ENCODE data around the gene CCDC89.

Gene CCDC89

DNA sequence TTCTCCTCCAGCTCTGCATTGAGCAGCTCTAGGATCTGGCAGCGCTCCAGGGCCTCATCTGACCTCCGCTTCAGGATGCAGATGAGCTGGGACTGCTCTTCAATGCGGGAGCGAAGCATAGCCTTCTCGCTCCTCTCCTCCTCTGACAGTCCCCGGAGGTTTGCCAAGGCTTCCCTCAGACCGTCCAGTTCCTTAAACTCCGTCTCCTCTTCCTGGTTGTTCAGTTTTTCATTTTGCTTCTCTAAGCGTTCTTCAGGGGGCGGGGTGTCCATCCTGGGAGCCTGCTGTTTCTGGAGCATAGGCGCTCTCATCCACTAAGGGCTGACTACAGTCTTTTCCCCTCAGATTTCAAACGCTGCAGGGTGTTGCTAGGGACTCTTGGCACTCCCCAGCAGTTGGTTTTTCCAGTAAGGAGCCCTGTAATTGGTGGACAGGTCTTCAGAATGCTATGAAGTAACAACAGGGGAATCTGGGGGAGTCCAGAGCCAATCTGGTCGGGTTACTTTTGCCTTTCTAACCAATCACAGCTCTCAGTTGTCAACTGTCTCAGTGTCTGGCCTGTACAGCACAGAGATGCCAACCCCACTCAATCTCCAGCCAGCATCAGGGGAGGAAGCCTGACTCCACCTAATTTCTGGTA lies at the start of gene CCDC89:
TSS of gene CCDC89 (minus strand) at position 376 of the 640 bp plus-strand sequence. CDS start at position 311, 65 bp downstream.
- ChIA-PET POLR2A (interaction anchor here (0.9 kb wide), 1 partner anchor 38 kb away, joined by 3 read pairs; the partner anchor contains the start of gene TMEM126A), CTCF (interaction anchor here (1.0 to 3.0 kb wide), 2 partner anchors 10 to 17 kb away, joined by 3 to 15 read pairs; no protein-coding TSS in a partner anchor)
- DNase-seq (ENCODE audit: extremely low spot score): no peak
- TF ChIP-seq, protein P1, sequence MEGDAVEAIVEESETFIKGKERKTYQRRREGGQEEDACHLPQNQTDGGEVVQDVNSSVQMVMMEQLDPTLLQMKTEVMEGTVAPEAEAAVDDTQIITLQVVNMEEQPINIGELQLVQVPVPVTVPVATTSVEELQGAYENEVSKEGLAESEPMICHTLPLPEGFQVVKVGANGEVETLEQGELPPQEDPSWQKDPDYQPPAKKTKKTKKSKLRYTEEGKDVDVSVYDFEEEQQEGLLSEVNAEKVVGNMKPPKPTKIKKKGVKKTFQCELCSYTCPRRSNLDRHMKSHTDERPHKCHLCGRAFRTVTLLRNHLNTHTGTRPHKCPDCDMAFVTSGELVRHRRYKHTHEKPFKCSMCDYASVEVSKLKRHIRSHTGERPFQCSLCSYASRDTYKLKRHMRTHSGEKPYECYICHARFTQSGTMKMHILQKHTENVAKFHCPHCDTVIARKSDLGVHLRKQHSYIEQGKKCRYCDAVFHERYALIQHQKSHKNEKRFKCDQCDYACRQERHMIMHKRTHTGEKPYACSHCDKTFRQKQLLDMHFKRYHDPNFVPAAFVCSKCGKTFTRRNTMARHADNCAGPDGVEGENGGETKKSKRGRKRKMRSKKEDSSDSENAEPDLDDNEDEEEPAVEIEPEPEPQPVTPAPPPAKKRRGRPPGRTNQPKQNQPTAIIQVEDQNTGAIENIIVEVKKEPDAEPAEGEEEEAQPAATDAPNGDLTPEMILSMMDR (IDR thresholded peaks at IDR 0.05; ENCODE audit: control extremely low read depth, extremely low read depth, low read depth, missing control alignments): no peak

DNA sequence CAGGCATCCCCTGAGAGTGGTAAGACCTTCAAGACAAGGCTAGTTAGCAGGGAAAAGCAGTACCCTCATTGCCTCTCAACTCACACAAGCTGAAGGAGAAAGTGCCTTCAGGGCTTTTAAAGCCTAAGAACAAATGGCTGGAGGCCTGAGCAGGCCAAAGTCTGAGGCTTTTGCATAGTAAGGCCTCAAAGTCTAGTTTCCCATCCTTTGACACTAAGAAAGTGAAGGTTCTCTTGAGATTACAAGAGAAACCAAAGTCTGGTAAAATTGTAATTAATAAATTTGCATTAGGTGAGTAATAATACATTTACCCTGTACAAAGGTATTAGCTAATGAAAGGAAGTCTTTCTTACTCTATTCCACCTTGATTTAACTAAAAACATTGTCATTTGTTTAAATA lies 47.0 kb upstream of the CCDC89 start:
- ChIA-PET POLR2A (no interaction called here), CTCF (no interaction called here)
- TF ChIP-seq, protein P1 (IDR thresholded peaks at IDR 0.05; ENCODE audit: control extremely low read depth, extremely low read depth, low read depth, missing control alignments): no peak
- no peak for DNase-seq (ENCODE audit: extremely low spot score)

GRCh38 chr11:85726381-85726780 lies 40.4 kb upstream of the CCDC89 start:
- no peak for DNase-seq (ENCODE audit: extremely low spot score)
- ChIA-PET POLR2A (no interaction called here), CTCF (no interaction called here)
- TF ChIP-seq, protein P1 (IDR thresholded peaks at IDR 0.05; ENCODE audit: control extremely low read depth, extremely low read depth, low read depth, missing control alignments): no peak

DNA sequence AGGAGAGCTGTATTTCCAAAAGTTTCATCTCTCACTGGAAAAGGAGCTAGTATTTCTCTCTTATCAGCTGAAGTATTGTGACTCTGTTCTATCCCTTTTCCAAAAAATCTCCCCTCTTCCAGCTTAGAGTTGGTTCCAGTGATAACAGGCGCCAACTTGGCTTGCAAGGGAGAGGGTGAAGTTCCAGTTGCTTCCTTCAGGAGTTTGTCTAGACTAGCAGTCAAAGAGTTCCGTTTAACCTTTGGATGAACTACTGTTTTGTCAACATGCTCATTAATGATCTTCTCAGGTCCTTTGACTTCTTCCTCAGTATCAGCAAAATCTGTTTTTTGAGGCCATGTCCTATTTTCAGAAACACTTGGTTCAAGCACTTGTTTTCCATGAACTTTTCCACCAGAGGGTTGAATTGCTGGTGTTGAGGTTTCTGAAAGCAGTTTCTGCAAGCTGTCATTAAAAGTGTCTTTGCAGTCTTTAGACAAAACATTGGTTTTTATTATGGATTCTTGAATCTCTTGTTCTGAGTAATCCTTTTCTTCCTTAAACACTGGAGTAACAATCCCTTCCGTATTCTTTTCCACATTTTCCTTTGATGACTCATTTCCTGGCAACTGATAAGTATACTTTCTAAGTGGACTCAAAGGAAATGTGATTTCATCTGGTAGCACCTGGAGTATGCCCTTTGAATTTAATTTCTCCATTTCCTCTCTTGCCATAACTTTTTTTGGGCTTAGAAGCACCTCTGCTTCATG lies 39.7 kb upstream of the CCDC89 start:
- no peak for DNase-seq (ENCODE audit: extremely low spot score)
- POLR2A ChIA-PET: no interaction called here
- TF ChIP-seq, protein P1 (IDR thresholded peaks at IDR 0.05; ENCODE audit: control extremely low read depth, extremely low read depth, low read depth, missing control alignments): no peak
- CTCF ChIA-PET: interaction anchor here (0.9 to 1.1 kb wide), 2 partner anchors 13 to 26 kb away, joined by 3 read pairs; no protein-coding TSS in a partner anchor

GRCh38 chr11:85724748-85725465 lies 38.9 kb upstream of the CCDC89 start:
- no peak for DNase-seq (ENCODE audit: extremely low spot score)
- CTCF ChIA-PET: interaction anchor here (0.9 to 1.1 kb wide), 2 partner anchors 13 to 25 kb away, joined by 3 read pairs; no protein-coding TSS in a partner anchor
- POLR2A ChIA-PET: no interaction called here
- TF ChIP-seq, protein P1 (IDR thresholded peaks at IDR 0.05; ENCODE audit: control extremely low read depth, extremely low read depth, low read depth, missing control alignments): no peak

DNA sequence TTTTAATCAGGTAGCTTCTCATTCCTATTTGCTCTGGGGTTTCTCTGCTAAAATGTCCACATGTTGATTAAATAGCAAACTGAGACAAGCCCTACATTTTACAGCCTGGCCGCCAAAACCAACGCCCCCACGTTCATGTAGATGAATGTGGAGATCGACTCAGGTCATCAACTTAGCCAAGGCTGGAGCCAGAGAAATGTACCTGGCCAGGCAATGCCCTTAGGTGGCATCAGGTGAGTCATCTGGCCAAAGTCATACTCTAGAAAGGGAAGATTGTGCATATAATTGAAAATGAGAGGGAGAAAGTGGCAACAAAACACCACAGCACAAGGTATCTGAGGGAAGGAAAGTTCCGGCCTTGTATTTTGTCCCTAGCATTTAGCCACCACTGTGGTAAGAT lies 37.1 kb upstream of the CCDC89 start:
- no peak for DNase-seq (ENCODE audit: extremely low spot score)
- TF ChIP-seq, protein P1 (IDR thresholded peaks at IDR 0.05; ENCODE audit: control extremely low read depth, extremely low read depth, low read depth, missing control alignments): no peak
- ChIA-PET CTCF (interaction anchor here (1.2 kb wide), 1 partner anchor 12 kb away, joined by 3 read pairs; no protein-coding TSS in a partner anchor), POLR2A (no interaction called here)

Measured in GM10248 (cell line).